CD4-positive, alpha-beta T cell treated with Interleukin-15 for 1 hour (primary cell): ENCODE data around the gene BCL7A.
"Not testable (repeated sequence)": the region's sequence is repeated elsewhere in the genome, so short reads cannot be mapped to it uniquely, and the experiment has no call there.

ENCODE experiments used
- DNase-seq: peaks from one replicate; pipeline ENCODE4 v3.0.0-alpha.2; 2020

Gene BCL7A

DNA sequence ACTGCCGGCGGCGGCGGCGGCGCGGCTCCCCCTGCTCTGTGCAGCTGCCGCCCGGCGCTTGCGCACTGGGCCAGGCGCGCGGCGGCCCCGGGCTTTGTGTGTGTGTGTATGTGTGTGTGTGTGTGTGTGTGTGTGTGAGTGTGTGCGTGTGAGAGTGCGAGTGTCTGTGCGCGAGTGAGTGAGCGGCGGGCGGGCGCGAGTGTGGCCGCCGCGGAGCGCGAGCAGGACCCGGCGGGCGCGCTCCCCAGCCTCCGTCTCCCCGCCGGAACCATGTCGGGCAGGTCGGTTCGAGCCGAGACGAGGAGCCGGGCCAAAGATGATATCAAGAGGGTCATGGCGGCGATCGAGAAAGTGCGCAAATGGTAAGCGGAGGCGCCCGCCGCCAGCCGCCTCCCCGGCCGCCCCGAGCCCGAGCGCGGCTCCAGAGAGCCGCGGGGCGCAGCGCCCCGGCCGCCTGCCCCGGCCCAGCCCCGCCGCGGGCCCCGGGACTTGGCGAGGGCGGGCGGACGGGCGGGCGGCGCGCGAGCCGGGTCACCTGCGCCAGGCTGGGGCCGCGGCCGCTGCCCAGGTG, at the start of gene BCL7A:
BCL7A (plus strand) TSS at position 63 of the 571 bp plus-strand sequence; CDS start at position 271, 208 bp downstream.
- peak; percentile 80 for DNase-seq

DNA sequence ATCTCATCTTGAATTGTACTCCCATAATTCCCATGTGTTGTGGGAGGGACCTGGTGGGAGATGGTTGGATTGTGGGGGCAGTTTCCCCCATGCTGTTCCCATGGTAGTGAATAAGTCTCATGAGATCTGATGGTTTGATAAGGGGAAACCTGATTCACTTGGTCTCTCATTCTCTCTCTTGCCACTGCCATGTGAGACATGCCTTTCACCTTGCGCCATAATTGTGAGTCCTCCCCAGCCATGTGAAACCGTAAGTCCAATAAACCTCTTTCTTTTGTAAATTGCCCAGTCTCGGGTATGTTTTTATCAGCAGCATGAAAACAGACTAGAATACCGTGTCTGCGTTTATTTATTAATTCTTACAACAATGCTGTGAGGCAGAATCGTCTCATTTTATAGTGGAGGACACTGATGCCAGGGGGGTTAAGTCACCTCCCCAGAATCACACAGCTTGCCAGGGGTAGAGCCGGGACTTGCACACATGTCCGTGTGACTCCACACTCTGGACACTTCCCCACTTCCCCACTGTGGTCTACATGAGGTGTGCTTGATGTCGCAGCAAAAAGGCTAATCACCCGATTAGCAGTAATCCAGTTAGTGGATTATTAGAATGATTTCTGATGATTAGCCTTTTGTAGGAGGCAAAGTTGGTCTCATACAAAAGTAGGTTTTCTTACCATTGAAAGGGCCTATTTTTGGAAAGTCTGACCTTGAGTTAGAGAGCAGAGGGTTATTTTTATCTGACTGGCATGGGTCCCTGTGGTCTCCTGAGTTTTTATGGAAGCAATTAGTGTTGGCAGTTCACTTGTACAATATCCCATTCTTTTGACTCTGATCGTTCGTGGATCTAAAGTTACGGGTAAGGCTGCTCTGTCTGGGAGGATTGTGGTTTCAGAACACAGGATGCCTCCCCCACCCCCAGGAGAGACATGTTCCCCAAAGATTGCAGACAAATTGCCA, 47.4 kb upstream of the BCL7A start:
- DNase-seq: no peak

DNA sequence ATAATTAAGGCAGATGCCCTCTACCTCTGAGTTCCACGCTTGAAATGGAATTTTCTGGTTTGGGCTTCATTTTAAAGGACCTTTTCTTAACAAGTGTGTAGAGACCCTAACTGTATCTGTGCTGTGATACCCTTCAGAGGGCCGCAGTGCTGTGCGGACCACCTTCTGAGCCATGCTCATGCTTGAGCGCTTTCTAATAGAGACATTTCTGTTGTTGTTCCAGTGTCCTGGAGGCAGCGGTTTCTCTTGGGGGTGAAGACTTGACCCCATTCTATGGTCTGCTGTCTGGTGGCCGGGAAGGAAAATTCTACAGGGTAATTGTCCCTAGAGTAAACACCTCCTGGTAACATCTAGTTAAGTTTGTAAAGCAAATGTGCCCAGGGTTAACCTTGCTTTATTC, 46.7 kb upstream of the BCL7A start:
- DNase-seq: no peak

DNA sequence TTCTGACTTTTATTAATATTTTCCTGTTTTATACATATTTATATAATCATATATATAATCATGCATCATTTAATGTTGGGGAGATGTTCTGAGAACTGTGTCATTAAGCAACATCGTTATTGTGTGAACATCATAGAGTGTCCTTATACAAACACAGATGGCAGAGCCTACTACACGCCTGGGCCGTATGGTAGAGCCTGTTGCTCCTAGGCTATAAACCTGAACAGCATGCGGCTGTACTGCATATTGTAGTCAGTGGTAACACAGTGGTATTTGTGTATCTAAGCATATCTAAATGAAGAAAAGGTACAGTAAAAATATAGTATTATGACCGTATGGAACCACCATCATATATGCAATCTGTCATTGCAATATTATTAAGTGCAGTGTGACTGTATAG, 44.7 kb upstream of the BCL7A start:
- DNase-seq: no peak

DNA sequence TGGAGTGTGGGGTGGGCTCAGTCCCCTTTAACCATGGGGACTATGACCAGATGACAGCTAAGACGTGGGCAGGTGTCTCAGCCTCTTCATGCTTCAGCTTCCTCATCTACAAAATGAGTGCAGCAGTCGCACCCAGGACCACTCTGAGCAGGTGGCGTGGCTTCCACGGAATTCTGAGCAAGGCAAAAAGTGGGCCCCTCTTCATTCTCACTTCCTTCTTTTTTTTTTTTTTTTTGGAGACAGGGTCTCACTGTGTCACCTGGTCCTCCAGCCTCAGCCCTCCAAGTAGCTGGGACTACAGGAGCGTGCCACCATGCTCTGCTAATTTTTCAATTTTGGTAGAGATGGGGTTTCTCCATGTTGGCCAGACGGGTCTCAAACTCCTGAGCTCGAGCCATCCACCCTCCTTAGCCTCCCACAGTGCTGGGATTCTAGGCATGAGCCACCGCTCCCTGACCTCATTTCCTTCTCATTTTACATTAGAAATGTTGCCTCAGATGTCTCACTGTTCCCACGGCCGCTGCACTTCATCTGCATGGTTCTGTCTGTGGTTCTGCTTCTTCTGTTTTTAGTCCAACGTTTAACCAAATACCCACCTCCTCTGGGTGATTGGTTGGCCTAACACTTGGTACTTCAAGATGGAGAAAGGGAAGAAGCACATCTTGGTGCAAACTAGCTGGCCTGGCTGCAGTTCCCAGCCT, 41.3 kb upstream of the BCL7A start:
- peak; percentile 55 for DNase-seq

DNA sequence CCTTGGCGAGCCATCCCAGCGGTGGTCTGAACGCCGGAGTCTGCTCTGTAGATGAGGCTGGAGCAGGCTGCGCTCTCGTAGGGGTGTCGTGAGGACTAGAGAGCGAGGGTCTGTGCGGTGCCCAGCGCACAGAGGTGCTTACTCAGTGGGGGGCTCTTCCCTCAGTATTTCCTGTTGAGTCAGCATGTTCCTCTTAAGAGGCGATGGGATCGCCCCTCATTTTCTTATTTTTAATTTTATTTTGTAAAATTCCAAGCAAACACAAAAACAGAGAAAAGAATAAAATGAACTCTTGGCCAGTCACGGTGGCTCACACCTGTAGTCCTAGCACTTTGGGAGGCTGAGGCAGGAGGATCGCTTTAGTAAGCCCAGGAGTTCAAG, 40.8 kb upstream of the BCL7A start:
- DNase-seq: no peak

DNA sequence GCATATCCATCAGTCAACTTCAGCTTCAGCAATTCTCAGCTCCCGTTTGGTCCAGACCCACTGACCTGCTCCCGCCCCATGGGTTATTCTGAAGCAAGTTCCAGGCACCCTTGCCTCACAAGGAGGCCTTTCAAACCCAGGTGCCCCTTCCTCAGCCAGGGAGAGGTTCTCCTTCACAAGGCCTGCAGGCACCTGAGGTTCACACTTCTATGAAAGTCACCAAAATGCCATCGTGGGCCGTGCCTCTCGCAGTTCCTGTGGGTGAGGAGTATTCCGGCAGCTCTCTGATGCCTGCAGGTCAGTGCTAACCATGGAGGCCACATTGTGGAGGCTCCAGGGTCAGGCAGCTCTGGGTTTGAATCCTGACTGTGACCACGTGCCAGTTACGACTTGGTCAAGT, 40.2 kb upstream of the BCL7A start:
- no peak for DNase-seq

DNA sequence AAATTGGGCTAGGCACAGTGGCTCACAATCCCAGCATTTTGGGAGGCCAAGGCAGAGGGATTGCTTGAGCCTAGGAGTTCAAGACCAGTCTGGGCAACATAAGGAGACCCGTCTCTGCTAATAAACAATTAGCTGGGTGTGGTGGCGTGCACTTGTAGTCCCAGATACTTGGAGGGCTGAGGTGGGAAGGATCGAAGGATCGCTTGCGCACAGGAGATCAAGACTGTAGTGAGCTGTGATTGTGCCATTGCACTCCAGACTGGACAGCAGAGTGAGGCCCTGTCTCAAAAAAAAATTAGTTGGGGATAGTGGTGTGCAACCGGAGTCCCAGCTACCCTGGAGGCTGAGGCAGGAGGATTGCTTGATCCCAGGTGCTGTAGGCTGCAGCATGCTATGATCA, 38.7 kb upstream of the BCL7A start:
- no peak for DNase-seq

DNA sequence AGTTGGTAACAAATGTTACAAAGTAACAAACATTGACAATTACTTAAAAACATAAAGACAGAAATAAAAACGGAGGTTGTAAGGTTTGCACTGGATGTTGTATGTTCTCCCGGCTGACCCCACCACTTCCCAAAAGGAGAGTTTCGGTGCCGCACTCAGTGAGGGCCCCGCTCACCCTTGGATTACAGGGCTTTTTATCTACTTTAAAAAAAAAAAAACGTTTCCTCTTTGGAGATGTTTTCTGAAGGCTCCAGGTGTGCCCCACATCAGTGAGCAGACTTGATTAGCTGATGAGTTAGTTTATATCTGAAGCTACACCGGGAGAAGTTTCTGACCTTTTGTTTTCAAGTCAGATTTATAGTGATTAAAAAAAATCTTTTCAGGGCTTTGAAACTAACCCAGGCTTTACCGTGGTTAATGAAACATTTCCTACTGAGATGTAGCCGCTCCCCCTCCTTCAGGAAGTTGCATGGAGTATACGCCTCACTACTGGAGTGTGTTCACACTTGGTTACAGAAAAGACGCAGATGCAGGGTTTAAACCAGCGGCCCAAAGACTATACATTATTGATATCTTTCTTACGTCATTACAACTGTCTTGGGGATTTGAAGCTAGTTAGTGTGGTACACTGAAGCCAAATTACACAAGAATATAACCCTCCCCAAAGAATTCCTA, 38.0 kb upstream of the BCL7A start:
- no peak for DNase-seq

DNA sequence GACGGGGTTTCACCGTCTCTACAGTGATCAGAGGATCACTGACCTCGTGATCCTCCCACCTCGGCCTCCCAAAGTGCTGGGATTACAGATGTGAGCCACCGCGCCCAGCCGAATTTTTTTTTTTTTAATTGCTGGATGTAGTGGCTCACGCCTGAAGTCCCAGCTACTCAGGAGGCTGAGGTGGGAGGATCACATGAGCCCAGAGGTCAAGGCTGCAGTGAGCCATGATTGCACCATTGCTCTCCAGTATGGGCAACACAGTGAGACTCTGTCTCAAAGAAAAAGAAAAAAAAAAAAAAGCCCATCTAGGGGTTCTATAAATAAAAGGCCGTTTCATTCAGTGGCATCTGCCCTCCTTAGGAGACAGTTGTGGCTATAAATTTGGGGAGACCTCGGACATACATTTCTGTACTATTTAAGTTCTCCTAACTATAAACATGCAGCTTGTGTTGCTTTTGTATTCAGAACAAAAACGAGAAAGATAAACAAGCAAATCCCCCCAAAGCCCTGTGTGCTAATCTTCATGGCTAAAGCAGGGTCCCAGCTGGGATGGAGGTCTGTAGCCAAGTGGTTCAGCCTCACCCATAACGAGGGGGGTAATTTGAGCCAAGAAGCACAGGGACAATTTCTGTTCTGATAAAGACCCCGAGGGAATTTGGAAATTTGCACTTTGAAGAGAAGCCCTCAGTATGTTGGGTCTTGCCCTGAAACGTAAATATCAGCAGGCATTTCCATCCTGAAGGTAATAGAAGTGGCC, 35.0 kb upstream of the BCL7A start:
- no peak for DNase-seq

DNA sequence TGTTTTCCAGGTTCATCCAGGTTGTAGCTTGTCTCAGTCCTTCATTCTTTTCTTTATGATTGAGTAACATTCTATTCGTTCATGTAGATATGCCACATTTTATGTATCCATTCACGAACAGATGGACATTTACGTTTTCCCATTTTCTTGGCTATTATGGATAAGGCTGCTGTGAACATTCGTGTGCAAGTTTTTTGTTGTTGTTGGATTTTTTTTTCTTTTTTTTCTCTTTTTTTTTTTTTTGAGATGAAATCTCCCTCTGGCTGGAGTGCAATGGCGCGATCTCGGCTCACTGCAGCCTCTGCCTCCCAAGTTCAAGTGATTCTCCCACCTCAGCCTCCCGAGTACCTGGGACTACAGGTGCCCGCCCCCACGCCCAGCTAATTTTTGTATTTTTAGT, 33.2 kb upstream of the BCL7A start:
- DNase-seq: not testable (repeated sequence)

DNA sequence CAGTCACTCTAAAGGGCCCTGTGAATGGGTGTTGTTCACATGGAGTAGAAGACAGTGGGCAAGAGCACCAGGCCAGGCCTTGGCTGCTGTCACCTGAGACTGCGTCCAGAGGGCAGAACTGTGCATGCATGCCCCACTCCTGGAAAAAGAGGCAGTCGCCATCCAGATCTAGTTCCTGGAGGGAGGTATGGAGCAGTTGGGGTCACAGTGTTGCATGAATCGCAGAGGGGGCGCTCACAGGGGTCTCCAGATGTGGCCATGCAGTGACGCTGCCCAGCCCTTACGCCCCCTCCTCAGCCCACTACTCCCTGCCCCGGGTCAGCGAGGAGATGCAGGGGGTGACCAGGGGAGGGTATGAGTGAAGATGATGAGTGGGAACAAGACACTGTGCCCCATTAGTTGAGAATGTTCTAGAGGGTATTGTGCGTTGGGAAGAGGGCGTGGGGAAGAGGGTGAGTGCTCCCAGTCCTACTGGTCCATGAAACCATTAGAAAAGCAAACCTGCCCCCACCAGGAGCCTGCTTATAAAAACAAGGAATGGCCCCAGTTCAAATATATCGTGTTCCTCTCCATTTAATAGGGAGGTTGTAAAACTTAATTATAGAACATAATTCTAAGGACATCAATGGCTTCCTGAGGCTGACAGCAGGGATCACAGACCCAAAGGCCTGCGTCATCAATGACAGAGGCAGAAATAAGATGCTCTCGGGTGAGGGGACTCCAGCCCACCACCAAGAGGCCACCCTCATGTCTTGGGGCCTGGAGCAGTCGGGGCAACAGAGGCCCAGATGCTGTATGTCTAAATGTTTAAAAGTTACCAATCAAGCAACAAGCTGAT, 32.2 kb upstream of the BCL7A start:
- DNase-seq: no peak

DNA sequence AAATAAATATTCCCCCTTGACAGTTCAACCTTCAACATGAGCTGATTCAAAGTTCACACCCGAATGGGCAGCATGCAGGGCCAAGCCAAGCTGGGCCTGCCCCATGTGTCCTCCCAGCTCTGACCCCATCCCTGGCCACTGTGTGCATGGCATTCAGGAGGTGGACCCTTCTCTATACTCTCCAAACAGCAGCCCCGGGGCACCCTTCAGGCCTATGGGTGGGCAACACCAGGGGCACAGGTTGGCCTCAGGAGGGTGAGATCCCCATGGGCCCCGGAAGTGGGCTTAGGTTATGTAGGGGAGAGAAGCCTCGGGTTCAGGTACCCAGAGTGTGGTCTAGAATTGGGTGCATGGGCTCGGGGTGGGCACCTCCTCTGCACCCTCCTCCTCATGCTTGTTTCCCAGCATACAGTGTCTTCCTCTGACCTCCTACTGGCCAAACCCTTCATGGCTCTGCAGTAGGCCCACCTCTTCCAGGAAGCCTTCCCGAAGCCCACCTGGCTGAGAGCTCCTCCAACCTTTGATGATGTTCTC, 31.5 kb upstream of the BCL7A start:
- no peak for DNase-seq

DNA sequence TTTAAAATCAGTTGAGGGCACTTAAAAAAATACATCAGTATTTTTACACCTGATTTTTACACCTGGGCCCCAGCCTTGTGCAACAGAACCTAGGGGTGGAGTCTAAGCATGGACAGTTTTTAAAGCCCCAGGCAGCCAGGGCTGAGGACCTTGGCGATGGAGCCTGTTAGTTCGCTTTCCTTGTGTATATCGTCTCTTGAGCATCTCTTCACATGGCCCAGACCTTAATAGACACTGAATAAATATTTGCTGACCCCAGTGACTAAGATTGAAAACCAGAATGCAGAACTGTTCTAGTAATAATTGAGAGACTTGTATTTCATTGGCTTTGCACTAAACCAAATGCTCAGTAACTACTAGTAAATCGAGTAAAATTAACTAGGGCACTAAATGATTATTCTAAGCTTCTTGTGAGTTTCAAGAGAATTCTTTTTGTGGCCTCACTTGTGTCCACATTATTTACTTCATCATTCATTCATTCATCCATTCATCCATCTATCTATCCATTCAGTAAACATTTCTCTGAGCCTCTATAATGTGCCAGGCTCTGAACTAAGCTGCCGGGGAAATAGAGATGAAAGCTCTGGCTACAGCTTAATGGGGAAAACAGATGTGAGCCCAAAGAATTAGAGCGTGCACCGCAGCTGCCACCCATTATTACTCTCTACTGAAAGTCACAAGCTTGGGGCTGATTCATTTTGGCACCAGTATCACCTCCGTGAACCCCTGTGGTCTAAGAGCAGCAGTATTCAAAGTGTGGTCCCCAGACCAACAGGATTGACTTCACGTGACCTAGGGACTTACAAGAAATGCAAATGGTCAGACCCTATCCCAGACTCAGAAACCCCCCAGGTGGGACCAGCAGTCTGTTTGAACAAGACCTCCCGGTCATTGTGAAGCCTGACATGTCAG, 30.7 kb upstream of the BCL7A start:
- DNase-seq: no peak

DNA sequence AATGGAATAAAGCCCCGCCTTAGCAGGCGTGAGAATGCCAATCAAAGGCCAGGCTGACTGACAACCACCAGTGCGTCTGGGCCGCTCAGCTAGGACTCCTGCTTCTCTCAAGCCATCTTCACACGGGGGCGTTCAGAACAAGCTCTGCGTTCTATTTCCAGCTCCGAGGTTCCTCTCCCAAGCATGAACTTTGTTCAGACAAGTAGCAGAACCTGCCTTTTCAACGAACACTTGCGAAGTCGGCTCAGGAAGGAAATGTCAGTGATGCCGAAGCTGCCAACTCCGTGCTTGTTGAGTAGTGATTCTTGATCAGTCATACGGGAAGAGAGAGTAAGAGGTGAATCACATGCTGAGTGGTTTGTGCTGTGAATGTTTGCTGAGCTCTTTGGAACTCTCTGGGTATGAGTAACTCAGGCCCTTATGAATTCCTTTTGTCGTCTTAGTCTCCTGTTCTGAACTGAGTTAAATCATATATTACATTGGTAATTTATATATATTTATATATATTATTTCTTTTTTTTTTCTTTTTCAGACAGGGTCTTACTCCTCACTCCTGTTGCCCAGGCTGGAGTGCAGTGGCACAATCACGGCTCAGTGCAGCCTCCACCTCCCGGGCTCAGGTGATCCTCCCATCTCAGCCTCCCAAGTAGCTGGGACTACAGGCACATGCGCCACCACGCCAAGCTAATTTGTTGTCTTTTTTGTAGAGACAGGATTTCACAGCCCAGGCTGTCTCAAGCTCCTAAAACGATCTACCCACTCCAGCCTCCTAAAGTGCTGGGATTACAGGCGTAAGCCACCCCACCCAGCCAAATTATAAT, 29.4 kb upstream of the BCL7A start:
- peak; percentile 66 for DNase-seq

DNA sequence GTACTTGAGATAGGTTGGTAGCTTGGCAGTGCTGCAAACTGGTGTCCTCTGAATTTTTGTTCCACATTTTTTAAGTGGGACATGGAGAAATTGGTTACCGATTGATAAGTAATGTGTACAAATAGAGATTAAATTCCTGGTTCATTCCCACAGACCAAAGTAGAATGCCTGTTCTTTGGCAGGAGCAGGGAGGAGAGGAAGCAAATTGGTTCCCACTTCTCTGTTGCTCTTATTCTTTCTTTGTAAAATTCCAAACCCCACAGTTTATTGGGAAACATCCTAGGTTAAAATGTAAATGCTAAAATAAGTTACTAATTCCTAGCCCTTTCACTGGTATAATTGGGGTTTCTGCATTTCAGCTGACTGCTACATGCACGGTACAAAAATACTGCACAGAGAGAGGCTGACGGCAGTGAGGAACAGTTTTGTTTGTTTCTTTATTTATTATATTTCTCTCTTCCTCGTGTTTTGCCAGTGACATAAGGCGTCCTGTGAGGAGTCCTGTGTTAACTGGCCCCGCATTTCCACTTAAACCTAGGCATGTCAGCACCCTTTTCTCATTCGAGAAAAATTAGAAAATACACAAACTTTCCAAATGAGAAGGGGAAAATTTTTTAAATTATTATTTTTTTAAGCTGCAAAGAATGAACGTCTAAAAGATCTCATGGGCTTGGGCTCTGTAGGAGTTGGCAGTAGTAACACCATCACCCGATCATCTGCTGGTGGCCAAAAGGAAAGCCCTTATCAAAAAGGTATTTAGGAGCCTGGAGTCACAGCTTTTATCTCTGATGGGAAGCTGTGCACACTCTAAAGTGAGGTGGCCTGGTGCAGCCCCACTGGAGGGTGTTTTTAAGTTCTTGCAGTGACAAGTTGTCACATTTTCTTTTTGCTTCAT, 25.4 kb upstream of the BCL7A start:
- no peak for DNase-seq

DNA sequence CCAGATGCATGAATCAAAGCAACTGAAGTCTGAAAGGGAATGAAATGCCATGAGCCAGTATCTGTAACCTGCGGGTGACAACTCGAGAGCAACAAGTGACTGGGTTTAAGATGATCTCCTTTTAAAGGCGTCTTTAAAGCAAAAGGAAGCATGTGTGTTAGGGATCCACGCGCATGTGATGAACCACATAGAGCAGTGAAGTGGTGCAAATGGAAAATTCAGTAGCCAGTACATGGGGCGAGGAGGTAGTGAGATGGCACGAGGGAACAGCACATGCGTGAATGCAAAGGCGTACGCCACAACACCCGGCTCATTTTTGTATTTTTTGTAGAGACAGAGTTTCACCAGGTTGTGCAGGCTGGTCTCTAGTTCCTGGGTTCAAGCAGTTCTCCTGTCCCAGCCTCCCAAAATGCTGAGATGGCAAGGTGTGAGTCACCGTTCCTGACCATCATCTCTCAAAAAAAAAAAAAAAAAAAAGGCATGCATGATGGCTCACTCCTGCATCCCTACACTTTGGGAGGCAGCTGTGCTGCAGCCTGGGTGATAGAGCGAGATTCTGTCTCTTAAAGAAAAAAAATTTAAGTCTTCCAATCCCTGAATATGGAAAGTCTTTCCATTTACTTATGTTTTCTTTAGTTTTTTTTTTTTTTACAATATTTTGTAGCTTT, 24.6 kb upstream of the BCL7A start:
- DNase-seq: no peak
